Left kidney (tissue), 2 donors: ENCODE results near the gene GDA. TPM values are rescaled to one million over a fixed set of nuclear protein-coding genes. Genes with fewer than 3 reads are reported as not detected.
"Not testable (repeated sequence)": the region's sequence is repeated elsewhere in the genome, so short reads cannot be mapped to it uniquely, and the experiment has no call there.

Experiments used
- DNase-seq: peaks from one replicate; pipeline ENCODE4 v3.0.0-alpha.2; 2013
- polyA plus RNA-seq: library from polyadenylated mRNA; unstranded; fragments of 120-200 nt; gene quantifications from one replicate; pipeline ENCODE4 v1.2.1, GENCODE V29; 2013; ENCODE audit not compliant: insufficient read length

The GDA gene
- polyA plus RNA-seq, 1 donor, result 0.47 TPM

GRCh38 chr9:72276429-72276828, 127.2 kb downstream of the GDA start:
- DNase-seq, result no peak

DNA sequence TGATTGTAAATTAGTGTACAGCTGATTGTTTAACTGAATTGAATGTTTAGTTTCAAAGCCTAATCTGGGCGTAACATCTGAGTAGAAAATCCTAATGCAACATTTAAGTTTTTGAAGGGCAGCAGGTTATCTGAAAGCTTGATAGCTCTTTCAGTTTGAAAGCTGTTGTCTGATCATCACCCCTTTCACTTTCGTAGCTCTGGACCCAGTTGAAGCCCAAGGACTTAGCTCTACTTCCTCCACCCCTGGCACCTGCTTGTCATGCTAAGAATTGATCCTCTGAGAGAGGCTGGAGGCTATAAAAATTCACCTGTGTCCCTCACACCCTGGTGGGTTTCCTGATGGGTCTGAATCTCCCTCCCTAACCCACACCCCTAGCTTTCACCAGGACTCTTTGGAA, 129.7 kb downstream of the GDA start:
- DNase-seq, result no peak

DNA sequence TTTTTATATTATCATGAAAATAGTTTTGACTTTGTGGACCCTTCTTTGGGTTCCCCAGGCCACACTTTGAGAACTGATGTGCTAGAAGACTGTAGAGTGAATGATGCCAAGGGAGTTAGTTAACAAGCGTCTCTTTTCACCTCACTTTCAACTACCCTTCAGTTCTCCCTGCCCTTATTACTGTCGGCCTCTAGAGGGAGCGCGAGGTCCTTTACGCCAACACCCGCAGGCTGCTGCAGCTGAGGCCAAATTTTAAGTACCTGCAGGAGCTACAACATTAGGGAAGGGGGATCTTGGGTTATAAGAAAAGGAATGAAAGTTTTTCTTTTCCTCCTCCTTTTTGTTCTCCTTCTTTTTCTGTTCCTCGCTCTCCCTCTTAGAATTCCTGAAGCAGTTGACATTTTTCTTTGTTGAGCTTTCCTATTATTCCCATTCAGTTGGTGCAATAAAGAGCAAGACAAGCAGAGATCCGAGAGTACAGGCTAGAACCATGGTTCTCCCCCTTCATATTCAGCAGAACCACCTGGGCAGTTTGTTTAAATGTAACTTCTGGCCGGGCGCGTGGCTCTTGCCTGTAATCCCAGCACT, 131.8 kb downstream of the GDA start:
- peak; percentile 62 for DNase-seq

DNA sequence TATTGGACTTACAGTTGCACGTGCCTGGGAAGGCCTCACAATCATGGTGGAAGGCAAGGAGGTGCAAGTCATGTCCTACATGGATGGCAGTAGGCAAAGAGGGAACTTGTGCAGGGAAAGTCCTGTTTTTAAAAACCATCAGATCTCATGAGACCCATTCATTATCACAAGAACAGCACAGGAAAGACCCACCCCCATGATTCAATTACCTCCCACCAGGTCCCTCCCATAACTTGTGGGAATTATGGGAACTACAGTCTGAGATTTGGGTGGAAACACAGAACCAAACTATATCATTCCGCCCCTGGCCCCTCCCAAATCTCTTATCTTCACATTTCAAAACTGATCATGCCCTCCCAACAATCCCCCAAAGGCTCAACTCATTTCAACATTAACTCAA, 140.2 kb downstream of the GDA start:
- DNase-seq, result no peak

DNA sequence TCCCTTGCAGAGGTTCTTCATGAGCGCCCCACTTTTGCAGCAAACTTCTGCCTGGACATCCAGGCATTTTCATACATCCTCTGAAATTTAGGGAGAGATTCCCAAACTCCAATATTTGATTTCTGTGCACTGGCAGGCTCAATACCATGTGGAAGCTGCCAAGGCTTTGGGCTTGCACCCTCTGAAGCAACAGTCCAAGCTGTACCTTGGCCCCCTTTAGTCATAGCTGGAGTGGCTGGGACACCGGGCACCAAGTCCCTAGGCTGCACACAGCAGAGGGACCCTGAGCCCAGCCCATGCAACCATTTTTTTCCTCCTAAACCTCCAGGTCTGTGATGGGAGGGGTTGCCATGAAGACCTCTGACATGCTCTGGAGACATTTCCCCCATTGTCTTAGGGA, 141.1 kb downstream of the GDA start:
- DNase-seq, result no peak

- not testable (repeated sequence) for DNase-seq
These were observed 142.3 kb downstream of the GDA start for GRCh38 chr9:72291576-72291975.

DNA sequence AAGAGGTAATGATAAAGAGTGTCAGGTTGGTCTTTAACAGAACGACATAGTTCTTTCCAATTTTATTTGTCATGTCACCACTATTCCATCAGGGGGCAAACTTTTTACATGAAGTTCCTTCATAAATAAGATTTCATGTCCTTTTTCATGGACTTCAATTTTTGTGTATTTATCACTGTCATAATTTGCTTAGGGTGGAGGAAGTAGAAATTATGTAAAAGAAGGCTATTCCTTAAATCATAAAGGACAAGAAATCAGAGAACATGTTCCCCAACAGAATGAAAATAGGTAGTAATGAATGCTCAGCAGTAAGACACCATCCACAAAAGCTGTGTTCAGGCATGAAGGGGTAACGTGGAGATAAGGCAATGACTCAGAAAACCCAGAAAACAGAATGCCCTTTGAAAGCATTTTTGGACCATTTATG, 143.0 kb downstream of the GDA start:
- peak; percentile 28 for DNase-seq

GRCh38 chr9:72292874-72293607, 143.8 kb downstream of the GDA start:
- peak; percentile 33 for DNase-seq

GRCh38 chr9:72294936-72295335, 145.7 kb downstream of the GDA start:
- no peak for DNase-seq

DNA sequence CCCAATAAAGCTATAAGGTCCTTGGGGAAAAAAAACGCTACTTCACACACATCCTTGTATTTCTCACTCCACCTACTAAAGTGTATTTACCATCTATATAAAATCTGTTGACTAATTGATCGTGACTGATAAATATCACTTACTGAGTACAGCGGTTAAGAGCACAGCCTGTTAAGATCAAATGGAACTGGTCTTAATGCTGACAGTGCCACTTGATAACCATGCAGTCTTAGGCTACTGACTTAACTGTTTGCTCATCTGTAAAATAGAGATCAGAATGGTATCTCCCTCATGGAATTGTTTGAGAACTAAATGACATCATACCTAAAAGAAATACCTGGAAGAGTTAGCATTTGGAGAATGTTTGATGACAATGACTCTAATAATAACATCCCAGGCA, 148.3 kb downstream of the GDA start:
- DNase-seq, result no peak

DNA sequence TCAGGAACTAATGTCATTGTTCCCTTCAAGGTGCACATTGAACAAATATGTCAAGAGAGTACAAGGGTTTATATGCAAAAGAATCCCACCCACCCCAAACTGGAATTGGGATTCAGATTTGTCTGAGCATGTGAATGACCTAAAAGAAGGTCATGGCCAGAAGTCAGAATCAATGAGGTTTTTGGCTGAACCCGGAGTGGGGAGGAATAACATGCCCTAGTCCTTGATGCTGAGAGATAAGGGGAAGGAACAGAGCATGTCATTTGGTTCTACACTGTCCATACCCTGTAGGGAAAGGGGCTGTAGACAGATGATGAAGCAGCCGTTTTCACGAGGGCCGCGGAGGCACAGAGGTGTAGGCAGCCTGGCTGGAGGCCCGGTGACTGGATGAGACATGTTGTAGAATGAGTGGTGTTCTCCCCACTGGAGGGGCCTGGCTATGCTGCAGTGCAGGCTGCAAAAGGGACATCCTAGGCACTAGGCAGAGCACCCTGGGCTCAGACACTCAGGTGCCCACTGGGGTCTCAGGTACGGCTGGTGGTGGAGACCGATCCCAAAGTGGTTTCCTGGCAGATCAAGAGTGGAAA, 149.9 kb downstream of the GDA start:
- no peak for DNase-seq

- no peak for DNase-seq
These were observed 151.6 kb downstream of the GDA start for GRCh38 chr9:72300873-72301272.

Other genes starting within 250 kb of the GDA start
- 29.9 TPM for gene ABHD17B, start 238.2 kb upstream of the GDA start, polyA plus RNA-seq
- 21.8 TPM for gene C9orf85, start 237.8 kb upstream of the GDA start, polyA plus RNA-seq
- not detected for gene C9orf57, start 88.8 kb upstream of the GDA start, polyA plus RNA-seq
- gene ZFAND5, start 215.8 kb downstream of the GDA start, polyA plus RNA-seq, result 223 TPM